HG02884 (cell line): ENCODE measurements around the gene SPATS1.

Source experiments
- ATAC-seq: cut with Tn5 transposase; IDR thresholded peaks from one replicate; pipeline ENCODE4 v1.9.1; 2021; ENCODE audit warnings: mild to moderate bottlenecking, moderate library complexity; ENCODE audit not compliant: unreplicated experiment

Gene SPATS1

GRCh38 chr6:44387346-44388134, 45.1 kb downstream of the SPATS1 start, which contains the start of gene CDC5L:
TSS of gene CDC5L (plus strand) at chr6:44387706. CDS start at chr6:44387824, 118 bp downstream.
- ATAC-seq: peak; percentile 93

- no peak for ATAC-seq
Measured at GRCh38 chr6:44388135-44388487, 45.7 kb downstream of the SPATS1 start.

- no peak for ATAC-seq
Measured at GRCh38 chr6:44388887-44389286, 46.4 kb downstream of the SPATS1 start.

GRCh38 chr6:44390158-44390683, 47.8 kb downstream of the SPATS1 start:
- no peak for ATAC-seq
